Measurements from ENCODE around the gene TWIST2.

- no peak for TF ChIP-seq CTCF (IDR thresholded peaks at IDR 0.05)
- TF ChIP-seq POLR2A (IDR thresholded peaks at IDR 0.05; ENCODE audit: low read depth) = no peak
Observed at GRCh38 chr2:238838786-238839327, 9.0 kb upstream of the TWIST2 start.

All from esophagus muscularis mucosa (tissue), 3 donors.